22Rv1 (cell line): Measurements from ENCODE around the gene SUN2.

Experiments
- CTCF ChIP-seq: fragments of 450-650 bp; IDR thresholded peaks from 2 replicates; pipeline ENCODE4 v1.5.1; 2017; ENCODE audit warnings: mild to moderate bottlenecking
- ZFX ChIP-seq: fragments of 450-650 bp; IDR thresholded peaks from 2 replicates; pipeline ENCODE4 v1.6.1; 2017; ENCODE audit warnings: antibody characterized with exemption, borderline replicate concordance

- TF ChIP-seq CTCF (no peak), ZFX (no peak)
These were observed 15.6 kb downstream of the SUN2 start for GRCh38 chr22:38740116-38740723.
